SK-N-SH (cell line): ENCODE measurements around the gene GALNT8.

Source experiments
- CTCF ChIP-seq: fragments of 200-600 bp; sonication (generic); IDR thresholded peaks from 2 replicates; pipeline ENCODE4 v1.6.1; 2017; ENCODE audit warnings: antibody characterized with exemption, mild to moderate bottlenecking, moderate library complexity
- EP300 ChIP-seq, 2 experiments: IDR thresholded peaks; 2 replicates each; pipeline versions ENCODE4 v1.4.0 to v1.6.1; 2012; ENCODE audit warnings: borderline replicate concordance in 1 of 2, low read depth in 1 of 2, low read length in 1 of 2
- EZH2phosphoT487 ChIP-seq: fragments of 200-600 bp; sonication (generic); IDR thresholded peaks from 2 replicates; pipeline ENCODE4 v1.6.1; 2017; ENCODE audit warnings: low read depth, mixed run types, mild to moderate bottlenecking, antibody characterized with exemption, moderate library complexity, borderline replicate concordance
- REST ChIP-seq: IDR thresholded peaks from 2 replicates; pipeline ENCODE4 v1.6.1; 2012; ENCODE audit warnings: mild to moderate bottlenecking, low read depth, low read length, moderate library complexity

- no peak for TF ChIP-seq EP300 (IDR thresholded peaks at IDR 0.05; ENCODE audit: borderline replicate concordance in 1 of 2, low read depth in 1 of 2, low read length in 1 of 2)
- TF ChIP-seq REST, result no peak
- no peak for TF ChIP-seq CTCF
- TF ChIP-seq EZH2phosphoT487, result no peak
These were observed 22.3 kb downstream of the GALNT8 start for GRCh38 chr12:4742416-4742970.
